HepG2 (cell line): ENCODE data around the gene ZBTB18. TPM values are rescaled to one million over a fixed set of nuclear protein-coding genes. Genes with fewer than 3 reads are reported as not detected.

Experiments used
- ATAC-seq: fragments of 200-7000 bp; cut with Tn5 transposase; 3 replicates; pipeline ENCODE4 v1.9.1; 2020; ENCODE audit warnings: mild to moderate bottlenecking, moderate library complexity
- BruUV-seq: library from RNA; stranded (reverse); fragments of 400-500 nt; replicated peaks from 2 replicates; lab custom pipeline; 2021; lab: Mats Ljungman, UMichigan
- CTCF ChIA-PET: fragments of 300-600 bp; formaldehyde crosslinking; extraction: SDS; loops from one replicate; lab custom pipeline; 2021; ENCODE audit warnings: low total read pairs, inconsistent platforms, low intra/inter-chr PET ratio; lab: Yijun Ruan, JAX
- POLR2A ChIA-PET: fragments of 350-600 bp; sonication (Branson Sonifier 250); formaldehyde crosslinking; loops from one replicate; lab custom pipeline; 2020; ENCODE audit warnings: antibody characterized with exemption, inconsistent platforms; lab: Yijun Ruan, JAX
- DNase-seq: peaks from one replicate; pipeline ENCODE4 v3.0.0-alpha.2; 2015; ENCODE audit warnings: low spot score
- FAIRE-seq: peaks from 3 replicates; lab custom pipeline; 2011; peaks lifted over from hg19 to GRCh38; lab: Jason Lieb, UNC
- H2AFZ ChIP-seq: one replicate; pipeline ENCODE4 v1.6.1; 2011; ENCODE audit warnings: low read length, inconsistent platforms
- H3K27ac ChIP-seq: fragments of 300-600 bp; 3 replicates; pipeline ENCODE4 v1.8.0; 2011; ENCODE audit warnings: mixed run types, mild to moderate bottlenecking, mixed read lengths, low read length, inconsistent platforms; ENCODE audit not compliant: insufficient read depth; ENCODE audit errors: extremely low read length
- H3K27me3 ChIP-seq, 2 experiments: fragments of 200-600 bp in 1 of 2; 2 replicates in 1 of 2; 3 replicates in 1 of 2; pipeline versions ENCODE4 v1.6.0 to v1.8.0; 2011; ENCODE audit warnings: low read length in 2 of 2, mild to moderate bottlenecking in 2 of 2, moderate library complexity in 2 of 2, inconsistent platforms in 1 of 2; ENCODE audit not compliant: insufficient read depth in 2 of 2, control insufficient read depth in 1 of 2
- H3K36me3 ChIP-seq, 2 experiments: fragments of 200-600 bp in 1 of 2; replicated peaks in 1 of 2; 2 replicates in 1 of 2; 3 replicates in 1 of 2; pipeline versions ENCODE4 v1.5.1 to v1.8.0; 2011; ENCODE audit warnings: low read length in 2 of 2, inconsistent platforms in 1 of 2; ENCODE audit not compliant: insufficient read depth in 2 of 2, control insufficient read depth in 1 of 2
- H3K4me1 ChIP-seq: 2 replicates; pipeline ENCODE4 v1.5.1; 2012; ENCODE audit warnings: low read length, inconsistent platforms; ENCODE audit not compliant: insufficient read depth
- H3K4me2 ChIP-seq: 2 replicates; pipeline ENCODE4 v1.6.0; 2011; ENCODE audit warnings: low read depth, low read length, inconsistent platforms
- H3K4me3 ChIP-seq, 3 experiments: fragments of 200-600 bp in 1 of 3; sonication (generic), shearing (Covaris generic) in 1 of 3; replicated peaks in 1 of 3; 2 replicates each; pipeline ENCODE4 v1.5.1; 2011 to 2016; ENCODE audit warnings: low read length in 3 of 3, inconsistent platforms in 2 of 3, low read depth in 2 of 3, mild to moderate bottlenecking in 2 of 3, control low read depth in 1 of 3, mixed read lengths in 1 of 3; ENCODE audit not compliant: insufficient read depth in 1 of 3
- H3K79me2 ChIP-seq: one replicate; pipeline ENCODE4 v1.6.1; 2011; ENCODE audit warnings: low read length, inconsistent platforms; ENCODE audit not compliant: insufficient read depth
- H3K9ac ChIP-seq: 2 replicates; pipeline ENCODE4 v1.6.0; 2011; ENCODE audit warnings: mild to moderate bottlenecking, low read depth, low read length, inconsistent platforms; ENCODE audit not compliant: insufficient read depth
- H3K9me3 ChIP-seq: 2 replicates; pipeline ENCODE4 v1.5.1; 2012; ENCODE audit warnings: mild to moderate bottlenecking, low read length
- H4K20me1 ChIP-seq: 2 replicates; pipeline ENCODE4 v1.6.0; 2011; ENCODE audit warnings: inconsistent platforms, mild to moderate bottlenecking, low read length, moderate library complexity; ENCODE audit not compliant: insufficient read depth
- FOXM1 ChIP-seq: sonication (generic); formaldehyde crosslinking; IDR thresholded peaks from 2 replicates; pipeline ENCODE4 v1.5.0; 2020; ENCODE audit warnings: missing genetic modification reagents
- JUN ChIP-seq: sonication (generic); formaldehyde crosslinking; IDR thresholded peaks from 2 replicates; pipeline ENCODE4 v1.4.0; 2020; ENCODE audit warnings: mild to moderate bottlenecking, missing genetic modification reagents
- REXO4 ChIP-seq: sonication (generic); formaldehyde crosslinking; IDR thresholded peaks from 2 replicates; pipeline ENCODE4 v1.8.0; 2022; ENCODE audit warnings: missing genetic modification reagents, mild to moderate bottlenecking, borderline replicate concordance
- RFX1 ChIP-seq: fragments of 450-650 bp; IDR thresholded peaks from 2 replicates; pipeline ENCODE4 v1.6.1; 2017
- RORA ChIP-seq: sonication (generic); formaldehyde crosslinking; IDR thresholded peaks from 2 replicates; pipeline ENCODE4 v1.5.0; 2020; ENCODE audit warnings: mild to moderate bottlenecking, missing genetic modification reagents, moderate library complexity
- SNAPC2 ChIP-seq: sonication (generic); formaldehyde crosslinking; IDR thresholded peaks from 2 replicates; pipeline ENCODE4 v1.8.1; 2022; ENCODE audit warnings: mild to moderate bottlenecking, missing genetic modification reagents
- ZBTB7A ChIP-seq: sonication (generic); formaldehyde crosslinking; IDR thresholded peaks from 2 replicates; pipeline ENCODE4 v1.8.0; 2022; ENCODE audit warnings: mild to moderate bottlenecking, missing genetic modification reagents
- ZFP36L2 ChIP-seq: sonication (generic); formaldehyde crosslinking; IDR thresholded peaks from 2 replicates; pipeline ENCODE4 v1.4.0; 2020; ENCODE audit warnings: missing genetic modification reagents
- ZNF256 ChIP-seq: sonication (generic); formaldehyde crosslinking; conservative IDR thresholded peaks from 2 replicates; pipeline ENCODE4 v1.4.0; 2020; ENCODE audit warnings: missing genetic modification reagents
- ZNF550 ChIP-seq: sonication (generic); formaldehyde crosslinking; IDR thresholded peaks from 2 replicates; pipeline ENCODE4 v1.4.0; 2020; ENCODE audit warnings: mild to moderate bottlenecking, missing genetic modification reagents, borderline replicate concordance
- WGBS: methylation state at CpG from one replicate; pipeline ENCODE4 v1.1.6; 2017; ENCODE audit warnings: low lambda C conversion rate; 5-methylcytosine and 5-hydroxymethylcytosine counted together
- in situ Hi-C: cut with HindIII; loops from 2 replicates; pipeline ENCODE4 v1.10.0; 2017; ENCODE audit warnings: low pct_unique_long_range_greater_than_20kb; ENCODE audit not compliant: extremely low pct_ligation_motif_present
- intact Hi-C: fragments of 100-400 bp; cut with micrococcal nuclease; formaldehyde crosslinking; loops from one replicate; pipeline ENCODE4 v1.10.0; 2022; ENCODE audit not compliant: unreplicated experiment
- polyA plus RNA-seq, 8 experiments: library from polyadenylated mRNA; depleted of rRNA in 3 of 8; stranded (reverse) in 7 of 8; unstranded in 1 of 8; fragments of >200 nt; fragmentation: Illumina TruSeq in 4 of 8; extraction: Trizol in 4 of 8; gene quantifications; 2 replicates each; pipeline versions ENCODE4 v1.2.1 to v1.2.3, GENCODE V29; 2011 to 2016; ENCODE audit warnings: low read depth in 4 of 8, missing spikeins in 1 of 8, mixed read lengths in 1 of 8; ENCODE audit not compliant: insufficient read depth in 1 of 8
- total RNA-seq, 5 experiments: library from RNA; depleted of rRNA; stranded (reverse); fragments of >200 nt; fragmentation: Illumina TruSeq; extraction: Trizol; gene quantifications; 2 replicates each; pipeline ENCODE4 v1.2.3, GENCODE V29; 2016; ENCODE audit warnings: low read depth in 1 of 5
- TF ChIP-seq, protein P1 (sequence below): sonication (generic); formaldehyde crosslinking; IDR thresholded peaks from 2 replicates; pipeline ENCODE4 v1.4.0; 2020; ENCODE audit warnings: mild to moderate bottlenecking, missing genetic modification reagents, borderline replicate concordance
- TF ChIP-seq, protein P2 (sequence below): IDR thresholded peaks from 2 replicates; pipeline ENCODE4 v1.6.1; 2016; ENCODE audit warnings: low read depth, missing genetic modification reagents, missing compliant biosample characterization
- TF ChIP-seq, protein P3 (sequence below): IDR thresholded peaks from 2 replicates; pipeline ENCODE4 v1.6.1; 2016; ENCODE audit warnings: low read depth, borderline replicate concordance
- TF ChIP-seq, protein P4 (sequence below): sonication (generic); formaldehyde crosslinking; IDR thresholded peaks from 2 replicates; pipeline ENCODE4 v1.5.0; 2020; ENCODE audit warnings: mild to moderate bottlenecking, missing genetic modification reagents, moderate library complexity

Gene ZBTB18
- total and polyA plus RNA-seq, 2 of the 13 experiments (the other 11 are each of a cell fraction or from before 2014, with no cell fraction given) = 3.1 to 4.3 TPM

DNA sequence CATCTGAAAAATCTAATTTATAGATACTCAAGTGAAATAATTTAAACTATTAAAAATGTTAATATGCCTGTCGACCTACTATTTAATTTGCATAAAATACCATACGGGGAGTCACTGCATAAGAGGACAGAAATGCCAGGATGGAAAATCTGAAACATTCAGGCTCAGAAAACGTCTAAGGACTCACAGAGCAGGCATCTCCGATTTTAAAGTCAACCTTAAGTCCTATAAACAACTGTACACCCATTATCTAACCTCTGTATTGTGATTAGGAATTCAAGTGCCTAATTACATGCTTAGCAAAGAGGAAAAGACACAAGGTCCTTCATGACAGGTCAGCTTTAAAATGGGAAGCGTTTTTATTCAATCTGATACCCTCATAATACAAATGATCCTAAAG, 49.2 kb downstream of the ZBTB18 start:
- Histone ChIP-seq H4K20me1 (no peaks in the 10 kb centered on the region), H3K4me2 (no peak overlapping the region), H3K79me2 (no peaks in the 10 kb centered on the region), H3K27me3 (no peaks in the 10 kb centered on the region; a peak in 1 of 5 replicates), H3K9ac (no peak overlapping the region), H3K9me3 (no peaks in the 10 kb centered on the region), H3K27ac (no peak overlapping the region), H2AFZ (no peak overlapping the region), H3K4me1 (peaks cover 7% of the 10 kb centered on the region), H3K36me3 (no peaks in the 10 kb centered on the region), H3K4me3 (no peak overlapping the region)
- POLR2A ChIA-PET = no interaction called here
- no TSS peak for BruUV-seq
- in situ Hi-C loops = no loop called here
- ATAC-seq (no peak), FAIRE-seq (no peak), DNase-seq (no peak)
- CTCF ChIA-PET = no interaction called here
- 25% methylated on average over 5 of the region's 5 CpGs for WGBS
- intact Hi-C loops = no loop called here
- no peak for TF ChIP-seq FOXM1
- TF ChIP-seq, protein P1, sequence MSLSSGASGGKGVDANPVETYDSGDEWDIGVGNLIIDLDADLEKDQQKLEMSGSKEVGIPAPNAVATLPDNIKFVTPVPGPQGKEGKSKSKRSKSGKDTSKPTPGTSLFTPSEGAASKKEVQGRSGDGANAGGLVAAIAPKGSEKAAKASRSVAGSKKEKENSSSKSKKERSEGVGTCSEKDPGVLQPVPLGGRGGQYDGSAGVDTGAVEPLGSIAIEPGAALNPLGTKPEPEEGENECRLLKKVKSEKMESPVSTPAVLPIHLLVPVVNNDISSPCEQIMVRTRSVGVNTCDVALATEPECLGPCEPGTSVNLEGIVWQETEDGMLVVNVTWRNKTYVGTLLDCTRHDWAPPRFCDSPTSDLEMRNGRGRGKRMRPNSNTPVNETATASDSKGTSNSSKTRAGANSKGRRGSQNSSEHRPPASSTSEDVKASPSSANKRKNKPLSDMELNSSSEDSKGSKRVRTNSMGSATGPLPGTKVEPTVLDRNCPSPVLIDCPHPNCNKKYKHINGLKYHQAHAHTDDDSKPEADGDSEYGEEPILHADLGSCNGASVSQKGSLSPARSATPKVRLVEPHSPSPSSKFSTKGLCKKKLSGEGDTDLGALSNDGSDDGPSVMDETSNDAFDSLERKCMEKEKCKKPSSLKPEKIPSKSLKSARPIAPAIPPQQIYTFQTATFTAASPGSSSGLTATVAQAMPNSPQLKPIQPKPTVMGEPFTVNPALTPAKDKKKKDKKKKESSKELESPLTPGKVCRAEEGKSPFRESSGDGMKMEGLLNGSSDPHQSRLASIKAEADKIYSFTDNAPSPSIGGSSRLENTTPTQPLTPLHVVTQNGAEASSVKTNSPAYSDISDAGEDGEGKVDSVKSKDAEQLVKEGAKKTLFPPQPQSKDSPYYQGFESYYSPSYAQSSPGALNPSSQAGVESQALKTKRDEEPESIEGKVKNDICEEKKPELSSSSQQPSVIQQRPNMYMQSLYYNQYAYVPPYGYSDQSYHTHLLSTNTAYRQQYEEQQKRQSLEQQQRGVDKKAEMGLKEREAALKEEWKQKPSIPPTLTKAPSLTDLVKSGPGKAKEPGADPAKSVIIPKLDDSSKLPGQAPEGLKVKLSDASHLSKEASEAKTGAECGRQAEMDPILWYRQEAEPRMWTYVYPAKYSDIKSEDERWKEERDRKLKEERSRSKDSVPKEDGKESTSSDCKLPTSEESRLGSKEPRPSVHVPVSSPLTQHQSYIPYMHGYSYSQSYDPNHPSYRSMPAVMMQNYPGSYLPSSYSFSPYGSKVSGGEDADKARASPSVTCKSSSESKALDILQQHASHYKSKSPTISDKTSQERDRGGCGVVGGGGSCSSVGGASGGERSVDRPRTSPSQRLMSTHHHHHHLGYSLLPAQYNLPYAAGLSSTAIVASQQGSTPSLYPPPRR (CRISPR knock-in tag) = no peak
- TF ChIP-seq, protein P2, sequence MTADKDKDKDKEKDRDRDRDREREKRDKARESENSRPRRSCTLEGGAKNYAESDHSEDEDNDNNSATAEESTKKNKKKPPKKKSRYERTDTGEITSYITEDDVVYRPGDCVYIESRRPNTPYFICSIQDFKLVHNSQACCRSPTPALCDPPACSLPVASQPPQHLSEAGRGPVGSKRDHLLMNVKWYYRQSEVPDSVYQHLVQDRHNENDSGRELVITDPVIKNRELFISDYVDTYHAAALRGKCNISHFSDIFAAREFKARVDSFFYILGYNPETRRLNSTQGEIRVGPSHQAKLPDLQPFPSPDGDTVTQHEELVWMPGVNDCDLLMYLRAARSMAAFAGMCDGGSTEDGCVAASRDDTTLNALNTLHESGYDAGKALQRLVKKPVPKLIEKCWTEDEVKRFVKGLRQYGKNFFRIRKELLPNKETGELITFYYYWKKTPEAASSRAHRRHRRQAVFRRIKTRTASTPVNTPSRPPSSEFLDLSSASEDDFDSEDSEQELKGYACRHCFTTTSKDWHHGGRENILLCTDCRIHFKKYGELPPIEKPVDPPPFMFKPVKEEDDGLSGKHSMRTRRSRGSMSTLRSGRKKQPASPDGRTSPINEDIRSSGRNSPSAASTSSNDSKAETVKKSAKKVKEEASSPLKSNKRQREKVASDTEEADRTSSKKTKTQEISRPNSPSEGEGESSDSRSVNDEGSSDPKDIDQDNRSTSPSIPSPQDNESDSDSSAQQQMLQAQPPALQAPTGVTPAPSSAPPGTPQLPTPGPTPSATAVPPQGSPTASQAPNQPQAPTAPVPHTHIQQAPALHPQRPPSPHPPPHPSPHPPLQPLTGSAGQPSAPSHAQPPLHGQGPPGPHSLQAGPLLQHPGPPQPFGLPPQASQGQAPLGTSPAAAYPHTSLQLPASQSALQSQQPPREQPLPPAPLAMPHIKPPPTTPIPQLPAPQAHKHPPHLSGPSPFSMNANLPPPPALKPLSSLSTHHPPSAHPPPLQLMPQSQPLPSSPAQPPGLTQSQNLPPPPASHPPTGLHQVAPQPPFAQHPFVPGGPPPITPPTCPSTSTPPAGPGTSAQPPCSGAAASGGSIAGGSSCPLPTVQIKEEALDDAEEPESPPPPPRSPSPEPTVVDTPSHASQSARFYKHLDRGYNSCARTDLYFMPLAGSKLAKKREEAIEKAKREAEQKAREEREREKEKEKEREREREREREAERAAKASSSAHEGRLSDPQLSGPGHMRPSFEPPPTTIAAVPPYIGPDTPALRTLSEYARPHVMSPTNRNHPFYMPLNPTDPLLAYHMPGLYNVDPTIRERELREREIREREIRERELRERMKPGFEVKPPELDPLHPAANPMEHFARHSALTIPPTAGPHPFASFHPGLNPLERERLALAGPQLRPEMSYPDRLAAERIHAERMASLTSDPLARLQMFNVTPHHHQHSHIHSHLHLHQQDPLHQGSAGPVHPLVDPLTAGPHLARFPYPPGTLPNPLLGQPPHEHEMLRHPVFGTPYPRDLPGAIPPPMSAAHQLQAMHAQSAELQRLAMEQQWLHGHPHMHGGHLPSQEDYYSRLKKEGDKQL (CRISPR knock-in tag) = no peak
- TF ChIP-seq ZFP36L2 (CRISPR knock-in tag) = no peak
- no peak for TF ChIP-seq ZNF256 (CRISPR knock-in tag)
- TF ChIP-seq ZBTB7A (CRISPR knock-in tag) = no peak
- TF ChIP-seq, protein P3, sequence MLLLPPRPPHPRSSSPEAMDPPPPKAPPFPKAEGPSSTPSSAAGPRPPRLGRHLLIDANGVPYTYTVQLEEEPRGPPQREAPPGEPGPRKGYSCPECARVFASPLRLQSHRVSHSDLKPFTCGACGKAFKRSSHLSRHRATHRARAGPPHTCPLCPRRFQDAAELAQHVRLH = no peak
- TF ChIP-seq, protein P4, sequence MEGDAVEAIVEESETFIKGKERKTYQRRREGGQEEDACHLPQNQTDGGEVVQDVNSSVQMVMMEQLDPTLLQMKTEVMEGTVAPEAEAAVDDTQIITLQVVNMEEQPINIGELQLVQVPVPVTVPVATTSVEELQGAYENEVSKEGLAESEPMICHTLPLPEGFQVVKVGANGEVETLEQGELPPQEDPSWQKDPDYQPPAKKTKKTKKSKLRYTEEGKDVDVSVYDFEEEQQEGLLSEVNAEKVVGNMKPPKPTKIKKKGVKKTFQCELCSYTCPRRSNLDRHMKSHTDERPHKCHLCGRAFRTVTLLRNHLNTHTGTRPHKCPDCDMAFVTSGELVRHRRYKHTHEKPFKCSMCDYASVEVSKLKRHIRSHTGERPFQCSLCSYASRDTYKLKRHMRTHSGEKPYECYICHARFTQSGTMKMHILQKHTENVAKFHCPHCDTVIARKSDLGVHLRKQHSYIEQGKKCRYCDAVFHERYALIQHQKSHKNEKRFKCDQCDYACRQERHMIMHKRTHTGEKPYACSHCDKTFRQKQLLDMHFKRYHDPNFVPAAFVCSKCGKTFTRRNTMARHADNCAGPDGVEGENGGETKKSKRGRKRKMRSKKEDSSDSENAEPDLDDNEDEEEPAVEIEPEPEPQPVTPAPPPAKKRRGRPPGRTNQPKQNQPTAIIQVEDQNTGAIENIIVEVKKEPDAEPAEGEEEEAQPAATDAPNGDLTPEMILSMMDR = no peak
- no peak for TF ChIP-seq SNAPC2 (CRISPR knock-in tag)
- no peak for TF ChIP-seq REXO4 (CRISPR knock-in tag)
- TF ChIP-seq JUN (CRISPR knock-in tag) = no peak
- no peak for TF ChIP-seq RORA (CRISPR knock-in tag)
- no peak for TF ChIP-seq RFX1
- TF ChIP-seq ZNF550 (CRISPR knock-in tag) = no peak
